GM23248 (cell line): ENCODE data around the gene UMODL1.

Experiments
- EZH2 ChIP-seq: fragments of 200-600 bp; sonication (generic); IDR thresholded peaks from 2 replicates; pipeline ENCODE4 v1.6.1; 2018; ENCODE audit warnings: antibody characterized with exemption, mild to moderate bottlenecking; ENCODE audit not compliant: insufficient read depth, poor library complexity, severe bottlenecking
- EZH2phosphoT487 ChIP-seq: fragments of 200-600 bp; sonication (generic); IDR thresholded peaks from 2 replicates; pipeline ENCODE4 v1.6.1; 2018; ENCODE audit warnings: antibody characterized with exemption, moderate library complexity, mild to moderate bottlenecking, low read depth; ENCODE audit not compliant: insufficient read depth

GRCh38 chr21:42096566-42096965 lies 25.4 kb downstream of the UMODL1 start:
- TF ChIP-seq EZH2 (no peak), EZH2phosphoT487 (no peak)
